ENCODE measurements around the gene TXNDC12. TPM values are rescaled to one million over a fixed set of nuclear protein-coding genes. Genes with fewer than 3 reads are reported as not detected.

Gene TXNDC12
- polyA plus RNA-seq, 2 of the 4 experiments (the other 2 are of a cell fraction), result 59.7 to 65.2 TPM

DNA sequence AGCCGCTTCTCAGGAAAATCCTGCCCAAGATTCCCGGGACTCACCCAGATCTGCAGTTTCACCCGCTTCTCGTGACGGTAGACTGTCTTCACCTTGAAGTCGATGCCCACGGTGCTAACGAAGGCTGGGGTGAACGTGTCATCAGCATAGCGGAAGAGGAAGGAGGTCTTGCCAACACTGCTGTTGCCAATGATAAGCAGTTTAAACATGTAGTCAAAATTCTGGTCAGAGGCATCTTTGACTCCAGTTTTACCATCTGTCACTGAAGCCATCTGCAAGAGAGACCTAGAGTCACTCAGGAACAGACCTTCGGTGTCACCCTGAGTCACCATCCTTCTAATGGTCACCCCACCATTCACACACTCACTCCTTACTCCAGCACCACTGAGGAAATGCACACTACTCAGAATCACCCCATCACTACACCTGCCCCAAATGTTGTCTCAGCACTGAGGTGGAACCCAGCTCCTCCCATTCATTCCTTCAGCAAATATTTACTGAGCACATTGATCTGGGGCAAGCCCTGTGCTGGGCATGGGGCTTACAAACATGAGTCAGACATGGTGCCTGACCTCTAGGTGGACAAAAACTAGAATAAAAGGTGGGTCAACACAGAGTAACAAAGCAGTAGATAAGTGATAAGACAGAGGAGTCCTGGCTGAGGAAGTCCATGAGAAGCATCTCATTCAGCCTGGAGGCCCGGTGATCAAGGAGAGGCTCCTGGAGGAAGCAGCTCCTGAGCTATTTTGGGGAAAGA lies 78.0 kb downstream of the TXNDC12 start:
- Histone ChIP-seq H3K4me3 (no peak overlapping the region), H3K4me2 (peak overlapping the region; percentile 38), H3K9me3 (no peaks in the 10 kb centered on the region), H3K4me1 (peaks cover 37% of the 10 kb centered on the region), H3K27ac (peak overlapping the region in 1 of 2 experiments; percentile 66; a peak in 2 of 6 replicates)
- 67% methylated on average over 12 of the region's 12 CpGs for WGBS (ENCODE audit: missing lambda C conversion rate)
- FAIRE-seq (no peak), ATAC-seq (peak; percentile 69 to 89), DNase-seq (ENCODE audit: low read depth in 1 of 2, low spot score in 1 of 2) (peak in 1 of 2 experiments; percentile 69)
- ChIA-PET POLR2A (interaction anchor here (0.8 kb wide), 1 partner anchor 79 kb away, joined by 3 read pairs; no protein-coding TSS in a partner anchor), CTCF (interaction anchor here (1.2 to 1.4 kb wide), 2 partner anchors 10 to 81 kb away, joined by 3 to 4 read pairs; no protein-coding TSS in a partner anchor)
- TF ChIP-seq CEBPB (IDR thresholded peaks at IDR 0.05) (no peak), CTCF (IDR thresholded peaks at IDR 0.05) (no peak), RCOR1 (IDR thresholded peaks at IDR 0.05; ENCODE audit: low read depth, low read length) (no peak), KDM1A (IDR thresholded peaks at IDR 0.05; ENCODE audit: low read depth) (no peak), GATA3 (IDR thresholded peaks at IDR 0.05; ENCODE audit: borderline replicate concordance) (peak; percentile 67; the same call in 1 of the 2 replicates)
- TF ChIP-seq, protein P1, sequence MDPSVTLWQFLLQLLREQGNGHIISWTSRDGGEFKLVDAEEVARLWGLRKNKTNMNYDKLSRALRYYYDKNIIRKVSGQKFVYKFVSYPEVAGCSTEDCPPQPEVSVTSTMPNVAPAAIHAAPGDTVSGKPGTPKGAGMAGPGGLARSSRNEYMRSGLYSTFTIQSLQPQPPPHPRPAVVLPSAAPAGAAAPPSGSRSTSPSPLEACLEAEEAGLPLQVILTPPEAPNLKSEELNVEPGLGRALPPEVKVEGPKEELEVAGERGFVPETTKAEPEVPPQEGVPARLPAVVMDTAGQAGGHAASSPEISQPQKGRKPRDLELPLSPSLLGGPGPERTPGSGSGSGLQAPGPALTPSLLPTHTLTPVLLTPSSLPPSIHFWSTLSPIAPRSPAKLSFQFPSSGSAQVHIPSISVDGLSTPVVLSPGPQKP (IDR thresholded peaks at IDR 0.05; ENCODE audit: low read depth, low read length), result no peak

- Histone ChIP-seq H3K9me3 (no peaks in the 10 kb centered on the region), H3K4me2 (peak overlapping the region; percentile 22; the same call in 1 of the 3 replicates), H3K4me1 (peaks cover 61% of the 10 kb centered on the region), H3K27ac (peak overlapping the region in 1 of 2 experiments; percentile 17; a peak in 2 of 6 replicates), H3K4me3 (no peak overlapping the region)
- POLR2A ChIA-PET, result no interaction called here
- DNase-seq (ENCODE audit: low read depth in 1 of 2, low spot score in 1 of 2) (no peak), ATAC-seq (no peak), FAIRE-seq (no peak)
- CTCF ChIA-PET, result interaction anchor here (0.6 to 0.7 kb wide), 2 partner anchors 77 to 85 kb away, joined by 3 read pairs; no protein-coding TSS in a partner anchor
- WGBS (ENCODE audit: missing lambda C conversion rate), result 53% methylated on average over 1 of the region's 1 CpG
- TF ChIP-seq HOXB13 (CRISPR knock-in tag; IDR thresholded peaks at IDR 0.05; ENCODE audit: low read depth) (no peak), POLR2AphosphoS2 (conservative IDR thresholded peaks at IDR 0.05; ENCODE audit: low read length) (no peak), RAD21 (conservative IDR thresholded peaks at IDR 0.05 in 1 of 2, IDR thresholded peaks at IDR 0.05 in 1 of 2) (no peak), CBX2 (IDR thresholded peaks at IDR 0.05; ENCODE audit: borderline replicate concordance, low read depth) (no peak), HES2 (IDR thresholded peaks at IDR 0.05) (no peak), ESRRA (IDR thresholded peaks at IDR 0.05; ENCODE audit: borderline replicate concordance, low read length) (no peak), MAZ (IDR thresholded peaks at IDR 0.05; ENCODE audit: borderline replicate concordance, low read depth, low read length) (no peak), EHF (CRISPR knock-in tag; IDR thresholded peaks at IDR 0.05) (no peak), SMC3 (IDR thresholded peaks at IDR 0.05) (no peak), JUN (IDR thresholded peaks at IDR 0.05) (no peak)
Measured at GRCh38 chr1:51973587-51974474, 81.2 kb downstream of the TXNDC12 start.

Small RNA genes lying within 50 kb of the gene (small RNA-seq; reads per million reads assigned to genes)
- gene RN7SL290P, result 0 reads per million in 6 experiments
- gene RNA5SP48, result 0 to 0.26 (median 0.10) reads per million in 6 experiments

Other genes starting within 250 kb of the TXNDC12 start
- 162 and 208 TPM in 2 replicates for gene NRDC, start 176.5 kb downstream of the TXNDC12 start, polyA plus RNA-seq (2011; rRNA removed)
- gene NRDC, start 176.5 kb downstream of the TXNDC12 start, polyA plus RNA-seq (2017; fragmentation: RNase III; extraction: RNeasy Plus Mini Kit Qiagen cat#74134 plus additional on column Dnase treatment), result 119 to 129 TPM (median 126 TPM) in 3 replicates
- gene RAB3B, start 64.5 kb downstream of the TXNDC12 start, polyA plus RNA-seq (2011; rRNA removed), result 6.9 and 7.9 TPM in 2 replicates
- 10.9 to 15.1 TPM (median 13.6 TPM) in 3 replicates for gene RAB3B, start 64.5 kb downstream of the TXNDC12 start, polyA plus RNA-seq (2017; fragmentation: RNase III; extraction: RNeasy Plus Mini Kit Qiagen cat#74134 plus additional on column Dnase treatment)
- gene KTI12, start 21.4 kb downstream of the TXNDC12 start, polyA plus RNA-seq (2011; rRNA removed), result 12.0 TPM in 2 replicates
- gene KTI12, start 21.4 kb downstream of the TXNDC12 start, polyA plus RNA-seq (2017; fragmentation: RNase III; extraction: RNeasy Plus Mini Kit Qiagen cat#74134 plus additional on column Dnase treatment), result 9.6 to 11.8 TPM (median 10.9 TPM) in 3 replicates
- gene BTF3L4, start 1.1 kb upstream of the TXNDC12 start, polyA plus RNA-seq (2011; rRNA removed), result 47.7 and 63.8 TPM in 2 replicates
- 46.8 to 53.7 TPM (median 47.4 TPM) in 3 replicates for gene BTF3L4, start 1.1 kb upstream of the TXNDC12 start, polyA plus RNA-seq (2017; fragmentation: RNase III; extraction: RNeasy Plus Mini Kit Qiagen cat#74134 plus additional on column Dnase treatment)
- 11.9 and 14.9 TPM in 2 replicates for gene ZFYVE9, start 86.9 kb upstream of the TXNDC12 start, polyA plus RNA-seq (2011; rRNA removed)
- 6.9 to 7.4 TPM (median 7.1 TPM) in 3 replicates for gene ZFYVE9, start 86.9 kb upstream of the TXNDC12 start, polyA plus RNA-seq (2017; fragmentation: RNase III; extraction: RNeasy Plus Mini Kit Qiagen cat#74134 plus additional on column Dnase treatment)